ENCODE results near the gene MTERF4.

Gene MTERF4

DNA sequence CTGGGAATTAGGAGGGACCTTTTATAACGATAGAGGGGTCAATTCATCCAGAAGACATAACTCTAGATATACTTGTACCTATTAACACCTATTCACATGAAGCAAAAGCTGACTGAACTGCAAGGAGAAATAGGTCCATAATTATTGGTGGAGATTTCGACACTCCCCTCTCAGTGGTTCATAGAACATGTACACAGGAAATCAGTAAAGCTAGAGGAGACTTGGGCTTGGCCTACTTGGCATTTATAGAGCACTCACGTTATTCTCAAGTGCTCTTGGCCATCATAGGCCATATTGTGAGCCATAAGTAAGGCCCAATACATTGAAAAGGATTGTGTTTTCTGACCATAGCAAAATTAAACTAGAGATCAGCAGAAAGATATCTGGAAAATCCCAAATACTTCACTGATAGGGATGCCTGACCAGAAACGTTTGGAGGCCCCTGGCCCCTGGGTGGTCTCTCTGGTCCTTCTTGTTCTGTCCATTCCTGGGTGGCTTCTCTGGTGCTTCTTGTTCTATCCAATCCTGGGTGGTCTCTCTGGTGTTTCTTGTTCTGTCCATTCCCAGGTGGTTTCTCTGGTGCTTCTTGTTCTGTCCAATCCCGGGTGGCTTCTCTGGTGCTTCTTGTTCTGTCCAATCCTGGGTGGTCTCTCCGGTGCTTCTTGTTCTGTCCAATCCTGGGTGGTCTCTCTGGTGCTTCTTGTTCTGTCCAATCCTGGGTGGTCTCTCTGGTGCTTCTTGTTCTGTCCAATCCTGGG lies 54.7 kb downstream of the MTERF4 start:
- DNase-seq, result no peak

All from CD4-positive, alpha-beta T cell treated with Interferon alpha-2 for 1 hour (primary cell).